ENCODE results near the gene PLCXD3. TPM values are rescaled to one million over a fixed set of nuclear protein-coding genes. Genes with fewer than 3 reads are reported as not detected.
"Not testable (repeated sequence)": the region's sequence is repeated elsewhere in the genome, so short reads cannot be mapped to it uniquely, and the experiment has no call there.

The PLCXD3 gene
- total and polyA plus RNA-seq, 2 donors from 2014 or later: 5.1 to 11.7 TPM

DNA sequence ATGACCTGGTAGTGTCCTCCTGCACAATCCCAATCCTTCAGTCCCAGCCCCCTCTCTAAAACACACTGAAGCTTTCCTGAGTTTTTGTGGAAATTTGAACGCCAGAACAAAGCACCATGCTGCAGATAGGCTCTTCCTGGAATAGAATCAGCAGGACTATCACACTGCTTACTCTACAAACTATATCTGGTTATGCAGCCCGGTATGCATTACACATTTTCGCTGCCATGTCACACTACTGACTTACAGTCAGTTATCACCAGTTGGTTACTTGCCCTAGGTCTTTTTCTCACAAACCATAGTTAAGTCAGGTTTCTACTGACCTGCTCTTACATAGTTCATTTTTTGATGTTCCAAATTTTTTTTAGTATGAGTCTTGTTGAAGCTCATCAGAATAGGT is 24.9 kb downstream of the PLCXD3 start:
- intact Hi-C loops (cut with DNase I): no loop called here
- DNase-seq (no peak), FAIRE-seq (no peak)
- TF ChIP-seq CTCF (IDR thresholded peaks at IDR 0.05; ENCODE audit: borderline replicate concordance, extremely low read depth, insufficient read depth): no peak
- Histone ChIP-seq H3K36me3 (ENCODE audit: control insufficient read depth in 2 of 3, insufficient read depth in 3 of 3, low read length in 3 of 3) (no peaks in the 10 kb centered on the region), H3K4me3 (ENCODE audit: low read length in 3 of 3) (no peak overlapping the region), H3K9ac (ENCODE audit: low read length in 3 of 3) (no peak overlapping the region), H3K27me3 (ENCODE audit: control insufficient read depth, insufficient read depth, low read length) (no peaks in the 10 kb centered on the region), H3K9me3 (ENCODE audit: control insufficient read depth in 2 of 3, insufficient read depth in 1 of 3, low read length in 3 of 3) (no peaks in the 10 kb centered on the region), H3K27ac (ENCODE audit: low read depth in 2 of 2, low read length in 2 of 2) (no peak overlapping the region), H3K4me1 (ENCODE audit: control insufficient read depth in 2 of 3, insufficient read depth in 2 of 3, low read depth in 1 of 3, low read length in 3 of 3) (no peaks in the 10 kb centered on the region)

DNA sequence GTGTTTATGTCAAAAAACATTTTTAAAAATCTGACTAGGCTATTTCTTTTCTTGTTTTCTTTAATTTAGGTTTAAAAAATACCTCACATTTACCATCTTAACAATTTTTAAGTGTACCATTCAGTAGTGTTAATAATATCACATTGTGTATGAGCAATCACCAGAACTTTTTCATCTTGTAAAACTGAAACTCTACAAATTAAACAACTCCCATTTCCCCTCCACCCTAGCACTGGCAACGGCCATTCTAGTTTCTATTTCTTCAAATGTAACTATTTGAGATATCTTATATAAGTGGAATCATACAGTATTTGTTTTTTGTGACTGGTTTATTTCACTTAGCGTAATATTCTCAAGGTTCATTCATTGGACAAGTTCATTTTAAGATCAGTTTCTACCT is 27.7 kb downstream of the PLCXD3 start:
- no peak for TF ChIP-seq CTCF (IDR thresholded peaks at IDR 0.05; ENCODE audit: borderline replicate concordance, extremely low read depth, insufficient read depth)
- Histone ChIP-seq H3K27me3 (ENCODE audit: control insufficient read depth, insufficient read depth, low read length) (no peaks in the 10 kb centered on the region), H3K4me3 (ENCODE audit: low read length in 3 of 3) (no peak overlapping the region), H3K36me3 (ENCODE audit: control insufficient read depth in 2 of 3, insufficient read depth in 3 of 3, low read length in 3 of 3) (no peaks in the 10 kb centered on the region), H3K4me1 (ENCODE audit: control insufficient read depth in 2 of 3, insufficient read depth in 2 of 3, low read depth in 1 of 3, low read length in 3 of 3) (no peaks in the 10 kb centered on the region), H3K27ac (ENCODE audit: low read depth in 2 of 2, low read length in 2 of 2) (no peak overlapping the region), H3K9me3 (ENCODE audit: control insufficient read depth in 2 of 3, insufficient read depth in 1 of 3, low read length in 3 of 3) (no peaks in the 10 kb centered on the region), H3K9ac (ENCODE audit: low read length in 3 of 3) (no peak overlapping the region)
- FAIRE-seq (no peak), DNase-seq (no peak)
- intact Hi-C loops (cut with DNase I): no loop called here

- FAIRE-seq (no peak), DNase-seq (no peak)
- no peaks in the 10 kb centered on the region for H3K27me3 ChIP-seq (ENCODE audit: control insufficient read depth, insufficient read depth, low read length)
- intact Hi-C loops (cut with DNase I): no loop called here
- H3K9ac ChIP-seq (ENCODE audit: low read length in 3 of 3): no peak overlapping the region
- no peaks in the 10 kb centered on the region for H3K9me3 ChIP-seq (ENCODE audit: control insufficient read depth in 2 of 3, insufficient read depth in 1 of 3, low read length in 3 of 3)
- no peaks in the 10 kb centered on the region for H3K4me1 ChIP-seq (ENCODE audit: control insufficient read depth in 2 of 3, insufficient read depth in 2 of 3, low read depth in 1 of 3, low read length in 3 of 3)
- H3K4me3 ChIP-seq (ENCODE audit: low read length in 3 of 3): no peak overlapping the region
- TF ChIP-seq CTCF (IDR thresholded peaks at IDR 0.05; ENCODE audit: borderline replicate concordance, extremely low read depth, insufficient read depth): no peak
- H3K27ac ChIP-seq (ENCODE audit: low read depth in 2 of 2, low read length in 2 of 2): no peak overlapping the region
- no peaks in the 10 kb centered on the region for H3K36me3 ChIP-seq (ENCODE audit: control insufficient read depth in 2 of 3, insufficient read depth in 3 of 3, low read length in 3 of 3)
These were observed 28.2 kb downstream of the PLCXD3 start for GRCh38 chr5:41482173-41482572.

DNA sequence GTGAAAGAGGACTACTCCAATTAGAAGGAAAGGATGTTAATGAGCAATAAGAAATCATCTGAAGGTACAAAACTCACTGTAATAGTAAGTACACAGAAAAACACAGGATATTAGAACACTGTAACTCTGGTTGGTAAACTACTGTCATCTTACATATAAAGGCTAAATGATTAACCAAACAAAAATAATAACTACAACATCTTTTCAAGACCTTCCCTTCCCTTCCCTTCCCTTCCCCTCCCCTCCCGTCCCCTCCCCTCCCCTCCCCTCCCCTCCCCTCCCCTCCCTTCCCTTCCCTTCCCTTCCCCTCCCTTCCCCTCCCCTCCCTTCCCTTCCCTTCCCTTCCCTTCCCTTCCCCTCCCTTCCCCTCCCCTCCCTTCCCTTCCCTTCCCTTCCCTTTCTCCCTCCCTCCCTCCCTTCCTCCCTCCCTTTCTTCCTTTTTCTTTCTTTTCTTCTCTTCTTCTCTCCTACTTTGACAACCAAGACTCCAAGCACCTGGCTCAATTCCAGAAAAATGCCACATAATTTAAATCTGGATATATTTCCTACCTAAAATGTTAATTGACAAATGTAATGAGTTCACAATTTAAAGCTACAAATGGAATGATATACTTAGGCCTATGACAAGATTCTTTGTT is 38.7 kb downstream of the PLCXD3 start:
- FAIRE-seq: not testable (repeated sequence)

More for the DNA sequence above, 38.7 kb downstream of the PLCXD3 start:
- DNase-seq; H3K36me3 ChIP-seq (ENCODE audit: control insufficient read depth in 2 of 3, insufficient read depth in 3 of 3, low read length in 3 of 3); H3K27ac ChIP-seq (ENCODE audit: low read depth in 2 of 2, low read length in 2 of 2); intact Hi-C loops (cut with DNase I); H3K9ac ChIP-seq (ENCODE audit: low read length in 3 of 3); H3K27me3 ChIP-seq (ENCODE audit: control insufficient read depth, insufficient read depth, low read length); H3K4me1 ChIP-seq (ENCODE audit: control insufficient read depth in 2 of 3, insufficient read depth in 2 of 3, low read depth in 1 of 3, low read length in 3 of 3); H3K4me3 ChIP-seq (ENCODE audit: low read length in 3 of 3): not testable (repeated sequence)
- H3K9me3 ChIP-seq (ENCODE audit: control insufficient read depth in 2 of 3, insufficient read depth in 1 of 3, low read length in 3 of 3): peaks cover 0 to 14% (median 6%) of the 10 kb centered on the region in 3 donors
